ENCODE measurements around the gene TMPRSS2. TPM values are rescaled to one million over a fixed set of nuclear protein-coding genes. Genes with fewer than 3 reads are reported as not detected.
A peak's percentile ranks its signal among the peaks of the same experiment; 100 is the strongest.
"Not testable (repeated sequence)": the region's sequence is repeated elsewhere in the genome, so short reads cannot be mapped to it uniquely, and the experiment has no call there.

The TMPRSS2 gene
- total and polyA plus RNA-seq, 7 donors = 0.33 to 434 (median 34.4) TPM; not detected in 1

- Histone ChIP-seq H3K27me3 (no peaks in the 10 kb centered on the region), H3K9me3 (no peaks in the 10 kb centered on the region), H3K36me3 (peaks cover 0 to 7% (median 0%) of the 10 kb centered on the region in 4 donors), H3K4me1 (peaks cover 0 to 19% (median 8%) of the 10 kb centered on the region in 4 donors), H3K4me3 (peak within 1 kb of the TSS; percentile 63 to 78 (median 66)), H3K27ac (peak within 1 kb of the TSS; percentile 60 to 74 (median 68))
- DNase-seq = peak; percentile 84
- WGBS, 2 donors = 1% methylated on average over 65 of the region's 65 CpGs
- intact Hi-C loops (cut with DNase I) = loop anchor here (5.0 to 10.0 kb wide), 2 partner anchors 259 to 809 kb away; partner anchors contain the start of gene BACE2
- peak; percentile 15 to 85 (median 84) for TF ChIP-seq POLR2AphosphoS5 (IDR thresholded peaks at IDR 0.05)
- TF ChIP-seq CTCF (IDR thresholded peaks at IDR 0.05) = no peak
- peak in 1 of 4 donors; percentile 11 for TF ChIP-seq EP300 (IDR thresholded peaks at IDR 0.05)
- peak; percentile 52 to 56 for TF ChIP-seq POLR2A (IDR thresholded peaks at IDR 0.05)
These were observed 81.8 kb downstream of the TMPRSS2 start, which contains the start of gene MX1 for GRCh38 chr21:41425954-41426675. Gene MX1, plus strand, starts transcription at chr21:41426239. Its CDS starts 5,832 bp downstream, at chr21:41432071.

GRCh38 chr21:41425588-41425953 is 82.4 kb downstream of the TMPRSS2 start:
- peak overlapping the region; percentile 60 to 74 (median 68) for H3K27ac ChIP-seq

GRCh38 chr21:41423305-41423636 is 84.7 kb downstream of the TMPRSS2 start:
- H3K4me3 ChIP-seq, H3K27me3 ChIP-seq, DNase-seq, H3K36me3 ChIP-seq, H3K9me3 ChIP-seq, H3K27ac ChIP-seq: not testable (repeated sequence)
- intact Hi-C loops (cut with DNase I) = loop anchor here (10.0 kb wide), 1 partner anchor 812 kb away; no protein-coding TSS in a partner anchor
- H3K4me1 ChIP-seq = peaks cover 0 to 28% (median 13%) of the 10 kb centered on the region in 4 donors
- WGBS, 2 donors = 75 to 80% methylated on average over 5 of the region's 5 CpGs

More at GRCh38 chr21:41425588-41425953, 82.4 kb downstream of the TMPRSS2 start:
- intact Hi-C loops (cut with DNase I) = loop anchor here (5.0 to 10.0 kb wide), 2 partner anchors 258 to 809 kb away; partner anchors contain the start of gene BACE2
- no peak for TF ChIP-seq EP300 (IDR thresholded peaks at IDR 0.05)
- TF ChIP-seq POLR2AphosphoS5 (IDR thresholded peaks at IDR 0.05) = no peak
- no peak for TF ChIP-seq POLR2A (IDR thresholded peaks at IDR 0.05)
- TF ChIP-seq CTCF (IDR thresholded peaks at IDR 0.05) = no peak
- peaks cover 0 to 2% (median 0%) of the 10 kb centered on the region in 4 donors for H3K36me3 ChIP-seq
- no peak for DNase-seq
- peak overlapping the region; percentile 63 to 78 (median 66) for H3K4me3 ChIP-seq
- no peaks in the 10 kb centered on the region for H3K27me3 ChIP-seq
- no peaks in the 10 kb centered on the region for H3K9me3 ChIP-seq
- peaks cover 0 to 24% (median 13%) of the 10 kb centered on the region in 4 donors for H3K4me1 ChIP-seq
- WGBS, 2 donors = 41 to 51% methylated on average over 7 of the region's 7 CpGs

GRCh38 chr21:41422546-41423304 is 85.2 kb downstream of the TMPRSS2 start:
- H3K27ac ChIP-seq = no peak overlapping the region
- intact Hi-C loops (cut with DNase I) = loop anchor here (10.0 kb wide), 1 partner anchor 812 kb away; no protein-coding TSS in a partner anchor

GRCh38 chr21:41420998-41421397 is 87.0 kb downstream of the TMPRSS2 start:
- 57 to 63% methylated on average over 6 to 7 of the region's 8 CpGs for WGBS, 2 donors
- intact Hi-C loops (cut with DNase I) = loop anchor here (10.0 kb wide), 1 partner anchor 814 kb away; no protein-coding TSS in a partner anchor
- H3K4me1 ChIP-seq = peaks cover 0 to 18% (median 8%) of the 10 kb centered on the region in 4 donors
- H3K36me3 ChIP-seq, H3K27me3 ChIP-seq, H3K9me3 ChIP-seq, DNase-seq: not testable (repeated sequence)
- peak overlapping the region; percentile 84 to 90 (median 86) for H3K27ac ChIP-seq
- peak overlapping the region; percentile 62 to 69 (median 67) for H3K4me3 ChIP-seq

More at GRCh38 chr21:41422546-41423304, 85.2 kb downstream of the TMPRSS2 start:
- 93 to 97% methylated on average over 19 of the region's 19 CpGs for WGBS, 2 donors
- Histone ChIP-seq H3K9me3 (no peaks in the 10 kb centered on the region), H3K4me3 (no peak overlapping the region), H3K27me3 (no peaks in the 10 kb centered on the region), H3K4me1 (peaks cover 0 to 28% (median 13%) of the 10 kb centered on the region in 4 donors), H3K36me3 (no peaks in the 10 kb centered on the region)
- DNase-seq = no peak
- TF ChIP-seq EP300 (IDR thresholded peaks at IDR 0.05) (no peak), CTCF (IDR thresholded peaks at IDR 0.05) (no peak), POLR2AphosphoS5 (IDR thresholded peaks at IDR 0.05) (no peak), POLR2A (IDR thresholded peaks at IDR 0.05) (no peak)

Data from sigmoid colon (tissue), 7 donors.